IPS-15b (cell line): ENCODE results near the gene GPHB5.
"Not testable (repeated sequence)": the region's sequence is repeated elsewhere in the genome, so short reads cannot be mapped to it uniquely, and the experiment has no call there.

Experiments
- H3K27me3 ChIP-seq: one replicate; pipeline ENCODE4 v1.6.1; 2013; ENCODE audit warnings: low read length; ENCODE audit not compliant: control insufficient read depth, insufficient read depth
- H3K36me3 ChIP-seq: one replicate; pipeline ENCODE4 v1.6.1; 2013; ENCODE audit warnings: low read length; ENCODE audit not compliant: control insufficient read depth, insufficient read depth
- H3K4me1 ChIP-seq: one replicate; pipeline ENCODE4 v1.6.1; 2013; ENCODE audit warnings: mild to moderate bottlenecking, low read length; ENCODE audit not compliant: control insufficient read depth, insufficient read depth
- H3K4me3 ChIP-seq: one replicate; pipeline ENCODE4 v1.5.1; 2013; ENCODE audit warnings: low read depth, low read length
- H3K9ac ChIP-seq: one replicate; pipeline ENCODE4 v1.6.1; 2013; ENCODE audit warnings: low read depth, mild to moderate bottlenecking, low read length
- H3K9me3 ChIP-seq: one replicate; pipeline ENCODE4 v1.6.1; 2013; ENCODE audit warnings: mild to moderate bottlenecking, low read length; ENCODE audit not compliant: control insufficient read depth, insufficient read depth

Gene GPHB5

DNA sequence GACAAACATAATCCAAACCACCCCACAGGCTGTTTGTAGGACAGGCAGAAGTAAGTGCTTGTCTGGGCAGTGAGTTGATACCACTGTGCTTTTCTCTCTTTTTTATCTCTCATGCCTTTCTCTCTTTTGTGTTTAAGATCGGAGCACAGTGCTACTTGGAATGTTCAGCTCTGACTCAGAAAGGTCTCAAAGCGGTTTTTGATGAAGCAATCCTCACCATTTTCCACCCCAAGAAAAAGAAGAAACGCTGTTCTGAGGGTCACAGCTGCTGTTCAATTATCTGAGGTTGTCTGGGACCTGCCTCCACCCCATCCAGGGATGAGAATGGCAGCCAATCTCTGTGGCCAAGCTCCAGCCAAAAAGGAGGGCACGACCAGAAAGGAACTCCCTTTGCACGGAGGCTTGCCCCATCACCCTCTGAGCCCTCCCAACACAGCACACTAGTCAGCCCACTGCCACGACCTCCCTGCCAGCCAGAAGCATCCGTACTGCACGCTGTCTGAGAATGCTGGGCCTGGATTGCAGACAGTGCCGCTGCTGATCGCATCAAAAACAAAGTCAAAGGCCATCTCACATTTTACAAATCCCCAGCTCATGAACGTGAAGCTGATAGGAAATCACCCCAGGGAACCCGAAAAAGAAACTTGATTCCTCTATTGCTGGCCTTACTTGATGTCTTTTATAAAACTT is 27.8 kb downstream of the GPHB5 start:
- no peak overlapping the region for H3K4me3 ChIP-seq
- H3K9me3 ChIP-seq, result no peaks in the 10 kb centered on the region
- no peaks in the 10 kb centered on the region for H3K27me3 ChIP-seq
- no peak overlapping the region for H3K9ac ChIP-seq
- no peaks in the 10 kb centered on the region for H3K4me1 ChIP-seq
- H3K36me3 ChIP-seq, result no peaks in the 10 kb centered on the region

DNA sequence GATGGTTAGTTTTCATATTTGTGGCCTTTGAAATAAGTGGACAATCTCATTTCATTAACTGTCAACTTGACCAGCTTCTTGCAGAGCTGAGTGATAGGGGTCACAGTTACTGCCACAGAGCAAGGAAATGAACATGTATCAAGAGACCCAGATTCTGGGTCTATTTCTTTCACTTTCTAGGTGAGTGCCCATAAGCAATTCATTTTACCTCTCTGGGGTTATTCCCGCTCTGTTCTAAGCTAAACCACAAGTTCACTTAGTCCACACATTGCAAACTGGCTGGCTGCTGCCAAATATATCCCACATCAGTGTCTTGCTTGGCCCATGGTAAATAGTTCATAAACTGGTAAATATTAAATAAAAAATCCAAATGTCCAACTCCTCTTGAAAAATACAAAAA is 29.9 kb downstream of the GPHB5 start:
- Histone ChIP-seq H3K27me3 (no peaks in the 10 kb centered on the region), H3K4me1 (no peaks in the 10 kb centered on the region), H3K9ac (no peak overlapping the region), H3K36me3 (no peaks in the 10 kb centered on the region), H3K9me3 (no peaks in the 10 kb centered on the region), H3K4me3 (no peak overlapping the region)

DNA sequence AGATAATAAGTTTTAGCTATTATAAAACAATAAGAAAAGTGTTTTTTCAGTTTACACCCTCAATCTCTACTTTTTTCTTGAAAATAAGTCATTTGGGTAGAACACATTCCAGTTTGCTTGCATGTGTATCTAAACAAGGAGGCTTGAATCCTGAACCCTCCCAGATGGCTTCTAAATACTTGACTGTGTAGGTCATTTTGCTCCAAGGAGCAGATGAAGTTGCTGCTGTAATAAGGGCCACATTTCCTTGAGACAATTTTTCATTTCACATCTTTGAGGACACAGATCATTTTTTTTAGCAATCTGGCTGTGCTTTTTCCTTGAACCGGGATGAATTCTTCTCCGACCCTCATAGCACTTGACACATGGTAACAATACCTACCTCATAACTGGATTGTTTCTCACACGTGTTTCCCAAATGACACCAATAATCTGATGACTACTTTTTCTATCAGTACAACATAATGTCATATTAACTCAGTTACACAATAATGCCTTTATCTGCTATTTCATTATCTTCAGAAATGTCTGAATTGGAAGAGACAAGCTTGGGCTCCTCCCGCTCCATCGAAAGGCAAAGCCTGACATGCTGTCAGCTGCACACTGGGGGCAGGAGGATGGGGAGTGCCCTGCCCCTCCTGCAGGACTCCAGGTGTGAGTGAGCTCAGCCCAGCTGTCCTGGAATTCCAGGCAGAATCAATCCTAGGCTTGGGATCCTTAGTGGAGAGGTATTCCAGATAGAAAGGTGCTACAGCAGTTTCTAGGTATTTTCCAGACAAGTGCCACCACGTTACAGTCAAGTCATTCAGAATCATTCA is 30.9 kb downstream of the GPHB5 start:
- no peaks in the 10 kb centered on the region for H3K4me1 ChIP-seq
- no peak overlapping the region for H3K4me3 ChIP-seq
- no peaks in the 10 kb centered on the region for H3K9me3 ChIP-seq
- H3K27me3 ChIP-seq, result no peaks in the 10 kb centered on the region
- H3K9ac ChIP-seq, result no peak overlapping the region
- H3K36me3 ChIP-seq, result no peaks in the 10 kb centered on the region

DNA sequence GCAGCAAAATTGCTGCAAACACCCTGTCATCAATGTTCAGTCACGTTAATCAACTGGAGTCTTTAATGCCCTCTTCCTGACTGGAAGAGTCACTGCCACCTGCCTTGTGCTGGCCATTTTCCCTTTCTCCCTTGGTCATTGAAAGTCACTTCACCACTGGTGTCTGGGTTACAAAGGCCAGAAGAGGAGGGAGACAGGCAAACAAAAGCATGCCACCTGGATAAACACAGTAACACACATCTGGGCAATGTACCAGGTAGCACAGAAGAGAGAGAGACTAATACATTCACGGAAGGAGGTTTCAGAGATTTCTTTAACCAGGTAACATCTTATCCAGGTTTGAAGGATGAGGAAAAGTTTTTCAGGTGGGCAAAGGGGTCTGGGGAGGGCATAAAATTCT is 32.7 kb downstream of the GPHB5 start:
- H3K4me1 ChIP-seq, result no peaks in the 10 kb centered on the region
- H3K4me3 ChIP-seq, result no peak overlapping the region
- no peaks in the 10 kb centered on the region for H3K27me3 ChIP-seq
- no peaks in the 10 kb centered on the region for H3K36me3 ChIP-seq
- H3K9ac ChIP-seq, result no peak overlapping the region
- no peaks in the 10 kb centered on the region for H3K9me3 ChIP-seq

DNA sequence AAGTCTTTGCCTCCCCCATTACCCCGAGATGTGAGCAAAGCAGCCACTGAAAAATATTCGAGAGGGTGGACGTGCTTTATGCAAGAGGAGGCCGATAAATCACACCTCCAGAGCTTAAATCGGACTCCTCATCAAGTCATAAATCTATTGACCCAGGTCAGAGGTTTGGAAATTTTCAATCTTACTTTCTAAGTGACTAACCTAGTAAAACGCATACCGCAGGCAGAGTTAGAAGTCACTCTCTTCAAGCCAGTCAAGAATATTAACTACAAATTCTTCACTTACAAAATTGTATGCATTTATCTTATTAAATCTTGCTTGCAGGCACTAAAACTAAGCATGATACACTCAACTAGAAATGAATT is 34.9 kb downstream of the GPHB5 start:
- Histone ChIP-seq H3K4me3 (no peak overlapping the region), H3K4me1 (no peaks in the 10 kb centered on the region), H3K27me3 (no peaks in the 10 kb centered on the region), H3K36me3 (no peaks in the 10 kb centered on the region), H3K9me3 (no peaks in the 10 kb centered on the region), H3K9ac (no peak overlapping the region)

DNA sequence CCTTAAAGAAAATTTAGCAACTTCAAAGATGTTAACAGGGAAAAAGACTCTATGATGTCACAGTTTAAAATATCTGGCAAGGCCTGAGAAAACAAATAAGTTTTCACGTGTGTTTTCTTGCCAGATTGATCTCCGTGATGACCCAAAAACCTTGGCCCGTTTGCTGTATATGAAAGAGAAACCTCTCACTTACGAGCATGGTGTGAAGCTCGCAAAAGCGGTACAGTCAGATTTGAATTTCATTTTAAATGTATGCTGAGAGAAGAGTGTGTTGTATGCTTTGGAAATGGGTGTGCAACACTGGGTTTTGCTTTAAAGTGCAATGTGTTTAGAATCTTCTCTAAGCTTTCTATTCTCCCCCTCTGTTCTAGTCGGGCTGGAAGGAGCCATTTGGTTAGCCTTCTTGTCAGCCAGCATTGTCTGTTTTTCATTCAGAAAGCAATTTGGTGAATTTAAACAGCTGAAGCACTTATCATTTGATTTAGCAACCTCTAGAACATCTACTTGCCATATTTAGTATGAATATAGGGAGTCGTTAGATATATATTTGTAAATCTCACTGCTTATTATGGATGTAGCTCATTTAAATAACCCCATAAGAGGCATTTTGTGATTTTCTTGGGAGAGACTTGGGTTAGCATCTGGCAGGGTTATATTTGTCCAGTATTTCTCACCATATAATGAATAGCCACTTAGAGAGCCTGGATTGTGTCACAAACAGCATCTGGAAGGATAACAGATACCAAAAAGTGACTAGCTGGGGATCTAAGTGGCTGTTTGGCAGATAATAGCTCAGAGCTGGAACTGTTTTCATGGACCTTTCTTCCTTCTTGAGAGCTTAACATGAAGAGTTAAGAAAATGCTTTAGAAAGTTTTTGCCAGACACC is 35.5 kb downstream of the GPHB5 start:
- H3K4me3 ChIP-seq, result no peak overlapping the region
- no peaks in the 10 kb centered on the region for H3K36me3 ChIP-seq
- H3K27me3 ChIP-seq, result no peaks in the 10 kb centered on the region
- no peak overlapping the region for H3K9ac ChIP-seq
- H3K4me1 ChIP-seq, result no peaks in the 10 kb centered on the region
- H3K9me3 ChIP-seq, result no peaks in the 10 kb centered on the region

DNA sequence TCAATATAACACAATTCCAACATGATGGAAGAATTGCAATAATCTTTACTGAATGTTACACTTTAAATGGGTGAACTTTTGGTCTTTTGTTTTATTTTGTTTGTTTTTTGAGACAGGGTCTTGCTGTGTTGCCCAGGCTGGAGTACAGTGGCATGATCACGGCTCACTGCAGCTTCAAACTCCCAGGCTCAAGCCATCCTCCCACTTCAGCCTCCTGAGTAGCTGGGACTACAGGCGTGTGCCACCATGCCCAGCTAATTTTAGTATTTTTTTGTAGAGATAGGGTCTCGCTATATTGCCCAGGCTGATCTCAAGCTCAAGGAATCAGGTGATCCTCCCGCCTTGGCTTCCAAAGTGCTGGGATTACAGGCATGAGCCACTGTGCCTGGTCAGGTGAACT is 38.8 kb downstream of the GPHB5 start:
- H3K36me3 ChIP-seq, H3K27me3 ChIP-seq, H3K9ac ChIP-seq, H3K9me3 ChIP-seq, H3K4me3 ChIP-seq, H3K4me1 ChIP-seq: not testable (repeated sequence)

DNA sequence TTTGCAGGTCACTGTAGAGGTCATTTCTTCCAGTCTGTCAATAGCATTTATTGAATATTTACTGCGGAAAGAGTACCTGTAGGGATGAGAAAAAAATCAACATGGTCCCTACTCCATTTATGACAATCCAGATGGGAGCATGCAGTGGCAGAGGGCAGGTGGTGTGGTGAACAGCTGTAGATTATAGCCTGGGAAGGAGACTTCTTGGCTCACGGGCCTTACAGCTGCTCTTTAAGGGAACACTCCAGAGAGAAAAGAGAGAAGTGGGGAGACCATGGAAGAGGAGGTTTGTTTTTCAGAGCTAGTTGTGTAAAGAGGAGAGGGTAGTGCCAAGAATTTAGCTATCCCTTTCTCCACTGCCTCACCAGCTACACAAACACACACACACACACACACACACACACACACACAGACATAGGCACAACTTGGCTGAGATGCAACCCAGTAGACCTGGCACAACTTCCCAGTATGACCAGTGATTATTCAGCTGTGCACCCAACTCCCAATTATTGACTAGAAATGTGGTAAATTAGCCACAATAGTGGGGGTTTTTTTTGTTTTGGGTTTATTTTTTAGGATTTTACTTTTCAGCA is 41.0 kb downstream of the GPHB5 start:
- Histone ChIP-seq H3K9me3 (no peaks in the 10 kb centered on the region), H3K36me3 (no peaks in the 10 kb centered on the region), H3K4me3 (no peak overlapping the region), H3K9ac (no peak overlapping the region), H3K4me1 (peaks cover 3% of the 10 kb centered on the region), H3K27me3 (no peaks in the 10 kb centered on the region)

DNA sequence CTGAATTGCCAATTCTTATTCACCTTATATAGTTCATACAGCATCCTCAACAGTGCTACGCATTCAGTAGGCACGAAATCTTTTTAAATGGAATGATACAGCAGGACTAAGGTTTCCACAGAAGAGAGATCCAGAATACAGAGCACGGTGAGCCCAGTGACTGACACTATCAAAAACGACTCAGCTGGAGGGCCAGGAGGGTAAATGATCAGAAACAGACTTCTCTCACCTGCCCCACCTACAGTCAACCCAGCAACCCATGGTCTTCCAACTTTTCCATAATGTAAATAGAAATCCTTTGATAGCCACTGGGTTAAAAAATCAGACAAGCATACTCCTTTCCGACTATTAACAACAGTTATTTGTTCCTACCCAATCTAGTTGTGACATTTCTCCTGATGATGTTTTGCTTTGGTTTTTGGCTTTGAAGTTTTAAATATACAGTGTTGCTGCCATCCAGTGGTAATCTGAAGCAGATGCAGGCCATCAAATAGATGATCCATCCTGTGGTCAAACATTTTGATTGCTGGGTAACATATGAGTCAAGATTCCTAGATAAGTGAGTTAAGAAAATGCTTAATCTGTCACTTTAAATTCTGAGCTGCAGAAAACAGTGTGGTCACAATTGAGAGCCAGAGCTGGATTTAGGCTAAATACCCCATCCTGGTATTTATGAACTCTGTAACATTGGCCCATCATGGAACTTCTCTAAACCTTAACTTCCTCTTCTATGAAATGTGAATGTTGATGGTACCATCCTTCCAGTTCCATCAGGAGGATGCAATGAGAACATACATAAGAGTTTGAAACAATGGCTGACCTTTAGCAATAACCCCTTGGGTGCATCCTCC is 42.0 kb downstream of the GPHB5 start:
- Histone ChIP-seq H3K36me3 (no peaks in the 10 kb centered on the region), H3K9ac (no peak overlapping the region), H3K4me3 (no peak overlapping the region), H3K9me3 (no peaks in the 10 kb centered on the region), H3K4me1 (peaks cover 3% of the 10 kb centered on the region), H3K27me3 (no peaks in the 10 kb centered on the region)

DNA sequence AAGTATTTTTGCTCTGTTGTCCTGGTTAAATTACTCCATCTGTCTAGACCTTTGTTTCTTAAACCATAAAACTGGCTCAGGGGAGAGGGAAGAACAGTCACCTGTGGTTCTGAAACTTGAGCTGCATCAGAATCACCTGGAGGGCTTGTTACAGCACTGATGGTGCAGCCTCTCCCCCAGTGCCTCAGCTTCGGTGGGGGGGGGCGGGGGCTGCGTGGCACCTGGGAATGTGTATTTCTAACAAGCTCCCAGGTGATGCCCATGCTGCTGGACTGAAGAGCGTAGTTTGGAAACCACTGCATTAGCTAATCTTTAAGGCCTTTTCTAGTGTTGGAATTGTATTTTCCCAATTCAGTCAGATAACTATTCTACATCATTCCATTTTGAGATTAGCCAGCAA is 42.7 kb downstream of the GPHB5 start:
- H3K4me1 ChIP-seq, result peaks cover 3% of the 10 kb centered on the region
- no peaks in the 10 kb centered on the region for H3K9me3 ChIP-seq
- H3K36me3 ChIP-seq, result no peaks in the 10 kb centered on the region
- H3K27me3 ChIP-seq, result no peaks in the 10 kb centered on the region
- H3K4me3 ChIP-seq, result no peak overlapping the region
- H3K9ac ChIP-seq, result no peak overlapping the region

DNA sequence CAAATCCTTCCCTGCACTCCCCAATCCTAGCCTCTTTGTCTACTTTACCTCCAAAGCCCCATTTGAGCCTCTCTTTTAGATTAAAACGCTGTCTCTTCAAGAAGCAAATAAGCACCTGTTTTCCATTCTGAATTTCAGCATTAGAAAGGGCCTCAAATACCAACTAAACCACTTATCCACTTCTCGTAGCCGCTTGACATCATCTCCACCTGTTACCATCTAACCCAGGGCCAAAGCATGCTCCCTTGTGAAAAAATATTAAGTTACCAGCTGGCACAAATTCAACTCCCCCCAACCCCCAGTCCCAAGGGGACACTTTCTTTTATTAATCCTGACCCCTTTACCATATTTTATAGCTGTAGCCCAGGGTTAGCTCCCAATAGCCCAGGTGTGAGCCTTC is 43.1 kb downstream of the GPHB5 start:
- H3K4me1 ChIP-seq, result peaks cover 3% of the 10 kb centered on the region
- no peaks in the 10 kb centered on the region for H3K36me3 ChIP-seq

More for the DNA sequence above, 43.1 kb downstream of the GPHB5 start:
- Histone ChIP-seq H3K9me3 (no peaks in the 10 kb centered on the region), H3K4me3 (no peak overlapping the region), H3K27me3 (no peaks in the 10 kb centered on the region), H3K9ac (no peak overlapping the region)
